MCF 10A (cell line): ENCODE data around the gene FLYWCH1. TPM values are rescaled to one million over a fixed set of nuclear protein-coding genes. Genes with fewer than 3 reads are reported as not detected.
"Not testable (repeated sequence)": the region's sequence is repeated elsewhere in the genome, so short reads cannot be mapped to it uniquely, and the experiment has no call there.

ENCODE experiments used
- BruUV-seq: library from RNA; stranded (reverse); fragments of 400-500 nt; replicated peaks from 2 replicates; lab custom pipeline; 2021; lab: Mats Ljungman, UMichigan
- CTCF ChIA-PET: fragments of 300-600 bp; sonication (Branson Sonifier 250); formaldehyde crosslinking; extraction: SDS; loops from one replicate; lab custom pipeline; 2021; ENCODE audit warnings: antibody characterized with exemption, inconsistent platforms; lab: Yijun Ruan, JAX
- POLR2A ChIA-PET: fragments of 300-600, 350-650 bp; sonication (Branson Sonifier 250); formaldehyde crosslinking; extraction: SDS; loops from one replicate; lab custom pipeline; 2020; ENCODE audit warnings: antibody characterized with exemption, inconsistent platforms; lab: Yijun Ruan, JAX
- DNase-seq: peaks from one replicate; pipeline ENCODE4 v3.0.0-alpha.2; 2018; ENCODE audit not compliant: unreplicated experiment
- H3K27ac Mint-ChIP-seq: one replicate; pipeline ENCODE4 v1.8.0; 2022; ENCODE audit warnings: mild to moderate bottlenecking, low read depth, mixed read lengths; ENCODE audit not compliant: unreplicated experiment
- H3K27me3 Mint-ChIP-seq: one replicate; pipeline ENCODE4 v1.8.0; 2022; ENCODE audit warnings: mixed read lengths; ENCODE audit not compliant: insufficient read depth, unreplicated experiment
- H3K36me3 Mint-ChIP-seq: one replicate; pipeline ENCODE4 v1.8.0; 2022; ENCODE audit warnings: mild to moderate bottlenecking, moderate library complexity, mixed read lengths; ENCODE audit not compliant: insufficient read depth, unreplicated experiment
- H3K4me1 Mint-ChIP-seq: one replicate; pipeline ENCODE4 v1.8.0; 2022; ENCODE audit warnings: mixed read lengths; ENCODE audit not compliant: insufficient read depth, unreplicated experiment
- H3K4me3 Mint-ChIP-seq: one replicate; pipeline ENCODE4 v1.8.0; 2022; ENCODE audit warnings: mild to moderate bottlenecking, moderate library complexity, mixed read lengths; ENCODE audit not compliant: unreplicated experiment
- H3K9me3 Mint-ChIP-seq: one replicate; pipeline ENCODE4 v1.8.0; 2022; ENCODE audit warnings: mixed read lengths; ENCODE audit not compliant: unreplicated experiment
- intact Hi-C: fragments of 100-400 bp; cut with micrococcal nuclease; formaldehyde crosslinking; loops from 2 replicates; pipeline ENCODE4 v1.14.1; 2022
- total RNA-seq: library from RNA; stranded (reverse); gene quantifications from 2 replicates; pipeline ENCODE4 v1.2.3, GENCODE V29; 2022
- TF ChIP-seq, protein P1 (sequence below): fragments of 200-600 bp; IDR thresholded peaks from one replicate; pipeline ENCODE4 v1.8.0; 2022; ENCODE audit warnings: antibody characterized with exemption, mild to moderate bottlenecking; ENCODE audit not compliant: unreplicated experiment

Gene FLYWCH1
- total RNA-seq, 1 experiment from 2014 or later = 76.3 TPM

DNA sequence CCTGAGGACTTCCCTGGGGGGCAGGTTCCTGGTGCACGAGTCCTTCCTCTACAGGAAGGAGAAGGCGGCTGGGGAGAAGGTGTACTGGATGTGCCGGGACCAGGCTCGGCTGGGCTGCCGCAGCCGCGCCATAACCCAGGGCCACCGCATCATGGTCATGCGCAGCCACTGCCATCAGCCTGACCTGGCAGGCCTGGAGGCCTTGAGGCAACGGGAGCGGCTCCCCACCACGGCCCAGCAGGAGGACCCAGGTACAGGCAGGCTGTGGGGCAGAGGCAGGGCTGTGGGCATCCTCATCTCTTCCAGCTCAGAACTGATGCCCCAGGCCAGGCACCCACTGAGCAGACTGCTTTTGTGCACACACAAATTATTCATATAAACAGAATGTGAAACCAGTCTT, 26.5 kb downstream of the FLYWCH1 start:
- H3K4me3 Mint-ChIP-seq = no peak overlapping the region
- H3K4me1 Mint-ChIP-seq = no peaks in the 10 kb centered on the region
- H3K27ac Mint-ChIP-seq = no peak overlapping the region
- H3K36me3 Mint-ChIP-seq = peaks cover 76% of the 10 kb centered on the region
- intact Hi-C loops = no loop called here
- no TSS peak for BruUV-seq
- DNase-seq = no peak
- ChIA-PET CTCF (interaction anchor here (0.5 to 0.6 kb wide), 2 partner anchors 47 to 94 kb away, joined by 3 to 4 read pairs; no protein-coding TSS in a partner anchor), POLR2A (no interaction called here)
- H3K27me3 Mint-ChIP-seq = no peaks in the 10 kb centered on the region
- TF ChIP-seq, protein P1, sequence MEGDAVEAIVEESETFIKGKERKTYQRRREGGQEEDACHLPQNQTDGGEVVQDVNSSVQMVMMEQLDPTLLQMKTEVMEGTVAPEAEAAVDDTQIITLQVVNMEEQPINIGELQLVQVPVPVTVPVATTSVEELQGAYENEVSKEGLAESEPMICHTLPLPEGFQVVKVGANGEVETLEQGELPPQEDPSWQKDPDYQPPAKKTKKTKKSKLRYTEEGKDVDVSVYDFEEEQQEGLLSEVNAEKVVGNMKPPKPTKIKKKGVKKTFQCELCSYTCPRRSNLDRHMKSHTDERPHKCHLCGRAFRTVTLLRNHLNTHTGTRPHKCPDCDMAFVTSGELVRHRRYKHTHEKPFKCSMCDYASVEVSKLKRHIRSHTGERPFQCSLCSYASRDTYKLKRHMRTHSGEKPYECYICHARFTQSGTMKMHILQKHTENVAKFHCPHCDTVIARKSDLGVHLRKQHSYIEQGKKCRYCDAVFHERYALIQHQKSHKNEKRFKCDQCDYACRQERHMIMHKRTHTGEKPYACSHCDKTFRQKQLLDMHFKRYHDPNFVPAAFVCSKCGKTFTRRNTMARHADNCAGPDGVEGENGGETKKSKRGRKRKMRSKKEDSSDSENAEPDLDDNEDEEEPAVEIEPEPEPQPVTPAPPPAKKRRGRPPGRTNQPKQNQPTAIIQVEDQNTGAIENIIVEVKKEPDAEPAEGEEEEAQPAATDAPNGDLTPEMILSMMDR = no peak
- H3K9me3 Mint-ChIP-seq = no peaks in the 10 kb centered on the region

DNA sequence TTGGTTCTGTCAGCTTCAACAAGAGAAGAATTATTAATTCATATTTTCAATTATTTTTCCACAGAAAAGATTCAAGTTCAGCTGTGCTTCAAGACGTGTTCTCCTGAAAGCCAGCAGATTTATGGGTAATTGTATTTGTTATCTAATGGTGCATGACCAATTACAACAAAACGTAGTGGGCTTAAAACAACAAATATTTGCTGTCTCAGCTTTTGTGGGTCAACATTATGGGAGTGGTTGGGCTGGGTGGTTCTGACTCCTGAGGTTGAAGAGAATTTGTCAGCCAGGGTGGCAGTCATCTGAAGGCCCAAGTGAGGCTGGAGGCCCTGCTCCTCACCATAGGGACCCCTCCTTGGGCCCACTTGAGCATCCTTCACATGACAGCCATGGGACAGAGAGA, 28.2 kb downstream of the FLYWCH1 start:
- TF ChIP-seq, protein P1 = no peak
- Mint-ChIP-seq H3K36me3 (peaks cover 83% of the 10 kb centered on the region), H3K9me3 (no peaks in the 10 kb centered on the region), H3K27me3 (no peaks in the 10 kb centered on the region), H3K27ac (no peak overlapping the region), H3K4me1 (no peaks in the 10 kb centered on the region), H3K4me3 (no peak overlapping the region)
- POLR2A ChIA-PET = interaction anchor here (0.5 to 2.1 kb wide), 4 partner anchors 19 to 40 kb away, joined by 3 to 5 read pairs (median 3); partner anchors contain the start of gene PKMYT1
- CTCF ChIA-PET = interaction anchor here (0.9 to 1.5 kb wide), 3 partner anchors 13 to 62 kb away, joined by 3 to 10 read pairs (median 4); no protein-coding TSS in a partner anchor
- no peak for DNase-seq
- no TSS peak for BruUV-seq
- intact Hi-C loops = no loop called here

DNA sequence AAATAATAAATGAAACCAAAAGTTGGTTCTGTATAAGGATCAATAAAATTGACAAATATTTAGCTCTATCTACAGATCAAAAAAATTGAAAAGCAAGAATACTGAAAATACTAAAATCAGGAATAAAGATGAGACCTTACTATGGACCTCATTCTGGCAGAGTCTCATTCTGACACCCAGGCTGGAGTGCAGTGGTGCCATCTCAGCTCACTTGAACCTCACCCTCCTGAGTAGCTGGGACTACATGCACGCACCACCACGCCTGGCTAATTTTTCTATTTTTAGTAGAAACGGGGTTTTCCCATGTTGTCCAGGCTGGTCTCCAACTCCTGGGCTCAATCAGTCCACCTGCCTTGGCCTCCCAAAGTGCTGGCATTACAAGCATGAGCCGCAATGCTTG, 30.3 kb downstream of the FLYWCH1 start:
- Mint-ChIP-seq H3K36me3 (peaks cover 74% of the 10 kb centered on the region), H3K27ac (no peak overlapping the region), H3K4me1 (no peaks in the 10 kb centered on the region), H3K9me3 (no peaks in the 10 kb centered on the region), H3K4me3 (no peak overlapping the region), H3K27me3 (no peaks in the 10 kb centered on the region)
- no peak for DNase-seq
- ChIA-PET CTCF (interaction anchor here (1.5 kb wide), 1 partner anchor 15 kb away, joined by 7 read pairs; no protein-coding TSS in a partner anchor), POLR2A (no interaction called here)
- intact Hi-C loops = no loop called here
- BruUV-seq = no TSS peak
- TF ChIP-seq, protein P1 = no peak

DNA sequence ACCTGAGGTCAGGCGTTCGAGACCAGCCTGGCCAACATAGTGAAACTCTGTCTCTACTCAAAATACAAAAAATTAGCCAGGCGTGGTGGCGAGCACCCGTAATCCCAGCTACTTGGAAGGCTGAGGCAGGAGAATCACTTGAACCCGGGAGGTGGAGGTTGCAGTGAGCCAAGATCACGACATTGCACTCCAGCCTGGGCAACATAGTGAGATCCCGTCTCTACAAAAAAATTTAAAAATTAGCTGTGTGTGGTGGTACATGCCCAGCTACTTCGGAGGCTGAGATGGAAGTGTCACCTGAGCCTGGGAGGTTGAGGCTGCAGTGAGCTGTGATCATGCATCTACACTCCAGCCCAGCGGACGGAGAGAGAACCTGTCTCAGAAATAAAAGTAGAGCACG, 32.0 kb downstream of the FLYWCH1 start:
- H3K4me3 Mint-ChIP-seq, H3K4me1 Mint-ChIP-seq, BruUV-seq, DNase-seq, H3K27ac Mint-ChIP-seq, H3K9me3 Mint-ChIP-seq, H3K27me3 Mint-ChIP-seq, intact Hi-C loops: not testable (repeated sequence)
- ChIA-PET POLR2A (interaction anchor here (0.6 kb wide), 1 partner anchor 75 kb away, joined by 3 read pairs; no protein-coding TSS in a partner anchor), CTCF (interaction anchor here (0.6 to 2.3 kb wide), 2 partner anchors 17 to 747 kb away, joined by 5 to 12 read pairs; no protein-coding TSS in a partner anchor)
- H3K36me3 Mint-ChIP-seq = peaks cover 59% of the 10 kb centered on the region
